ENCODE data around the gene ARG2. TPM values are rescaled to one million over a fixed set of nuclear protein-coding genes. Genes with fewer than 3 reads are reported as not detected.
"Not testable (repeated sequence)": the region's sequence is repeated elsewhere in the genome, so short reads cannot be mapped to it uniquely, and the experiment has no call there.

ARG2 gene
- total RNA-seq, 4 donors from 2014 or later = 76.1 to 160 (median 95.0) TPM

- peak; percentile 63 to 66 for DNase-seq
- no peaks in the 10 kb centered on the region for H3K9me3 ChIP-seq
- no peaks in the 10 kb centered on the region for H3K27me3 ChIP-seq
- peak overlapping the region in 1 of 3 donors; percentile 0 for H3K4me3 ChIP-seq (replicated peaks in 1 of 3)
- TF ChIP-seq POLR2A (IDR thresholded peaks at IDR 0.05) (peak in 1 of 2 donors; percentile 49), CTCF (IDR thresholded peaks at IDR 0.05) (no peak)
- peaks cover 36 to 47% of the 10 kb centered on the region in 2 donors for H3K4me1 ChIP-seq
- no peaks in the 10 kb centered on the region for H3K36me3 ChIP-seq
- intact Hi-C loops (cut with DNase I) = no loop called here
- H3K27ac ChIP-seq = peak overlapping the region; percentile 84 to 94 (median 86)
- 40 to 52% methylated on average over 4 of the region's 4 CpGs for WGBS, 2 donors
These were observed 3.0 kb downstream of the ARG2 start for GRCh38 chr14:67622675-67623074.

GRCh38 chr14:67623114-67623513, 3.4 kb downstream of the ARG2 start:
- no peak for TF ChIP-seq CTCF (IDR thresholded peaks at IDR 0.05)
- TF ChIP-seq POLR2A (IDR thresholded peaks at IDR 0.05) = no peak
- Histone ChIP-seq H3K27ac (peak overlapping the region; percentile 84 to 94 (median 86)), H3K4me3 (replicated peaks in 1 of 3) (no peak overlapping the region), H3K9me3 (no peaks in the 10 kb centered on the region), H3K4me1 (peaks cover 35 to 46% of the 10 kb centered on the region in 2 donors), H3K27me3 (no peaks in the 10 kb centered on the region), H3K36me3 (no peaks in the 10 kb centered on the region)
- WGBS, 2 donors = 15 to 18% methylated on average over 2 of the region's 2 CpGs
- DNase-seq = peak; percentile 30 to 45
- intact Hi-C loops (cut with DNase I) = no loop called here

- H3K36me3 ChIP-seq; DNase-seq; H3K27ac ChIP-seq; H3K4me3 ChIP-seq (replicated peaks in 1 of 3); intact Hi-C loops (cut with DNase I); H3K27me3 ChIP-seq; H3K9me3 ChIP-seq: not testable (repeated sequence)
- H3K4me1 ChIP-seq = peaks cover 22 to 35% of the 10 kb centered on the region in 2 donors
- 87 to 92% methylated on average over 1 of the region's 1 CpG for WGBS, 2 donors
These were observed 6.4 kb downstream of the ARG2 start for GRCh38 chr14:67626131-67626530.

- TF ChIP-seq CTCF (IDR thresholded peaks at IDR 0.05) (no peak), POLR2A (IDR thresholded peaks at IDR 0.05) (no peak)
These were observed 7.8 kb downstream of the ARG2 start for GRCh38 chr14:67627519-67627918.

GRCh38 chr14:67630186-67630585, 10.5 kb downstream of the ARG2 start:
- no peak overlapping the region for H3K27ac ChIP-seq
- no peaks in the 10 kb centered on the region for H3K9me3 ChIP-seq
- no peaks in the 10 kb centered on the region for H3K36me3 ChIP-seq
- no peak for DNase-seq
- no peaks in the 10 kb centered on the region for H3K27me3 ChIP-seq
- no peak for TF ChIP-seq CTCF (IDR thresholded peaks at IDR 0.05)
- TF ChIP-seq POLR2A (IDR thresholded peaks at IDR 0.05) = no peak
- no peak overlapping the region for H3K4me3 ChIP-seq (replicated peaks in 1 of 3)
- 93 to 94% methylated on average over 4 of the region's 4 CpGs for WGBS, 2 donors
- intact Hi-C loops (cut with DNase I) = no loop called here
- H3K4me1 ChIP-seq = peaks cover 0 to 23% of the 10 kb centered on the region in 2 donors

More at GRCh38 chr14:67627519-67627918, 7.8 kb downstream of the ARG2 start:
- Histone ChIP-seq H3K4me3 (replicated peaks in 1 of 3) (no peak overlapping the region), H3K36me3 (no peaks in the 10 kb centered on the region), H3K27ac (peak overlapping the region in 1 of 3 donors; percentile 0), H3K4me1 (peaks cover 15 to 24% of the 10 kb centered on the region in 2 donors), H3K27me3 (no peaks in the 10 kb centered on the region), H3K9me3 (no peaks in the 10 kb centered on the region)
- intact Hi-C loops (cut with DNase I) = no loop called here
- no peak for DNase-seq

GRCh38 chr14:67630938-67631337, 11.2 kb downstream of the ARG2 start:
- no peak overlapping the region for H3K27ac ChIP-seq
- TF ChIP-seq POLR2A (IDR thresholded peaks at IDR 0.05) (no peak), CTCF (IDR thresholded peaks at IDR 0.05) (no peak)
- no peak for DNase-seq
- H3K27me3 ChIP-seq = no peaks in the 10 kb centered on the region
- H3K36me3 ChIP-seq = no peaks in the 10 kb centered on the region
- no peak overlapping the region for H3K4me3 ChIP-seq (replicated peaks in 1 of 3)
- WGBS, 2 donors = 81 to 88% methylated on average over 5 of the region's 5 CpGs
- H3K4me1 ChIP-seq = peaks cover 7 to 30% of the 10 kb centered on the region in 2 donors
- no peaks in the 10 kb centered on the region for H3K9me3 ChIP-seq
- intact Hi-C loops (cut with DNase I) = no loop called here
